LNCaP clone FGC (cell line): Measurements from ENCODE around the gene SMPD3.

Experiments used
- DNase-seq: peaks from one replicate; pipeline ENCODE4 v3.0.0-alpha.2; 2011; ENCODE audit warnings: low read depth
- H3K4me3 ChIP-seq: 2 replicates; pipeline ENCODE4 v1.5.1; 2011; ENCODE audit warnings: mild to moderate bottlenecking, low read depth, low read length, control low read depth
- TF ChIP-seq, protein P1 (sequence below): IDR thresholded peaks from 2 replicates; pipeline ENCODE4 v1.5.1; 2012; ENCODE audit warnings: mild to moderate bottlenecking; ENCODE audit not compliant: control insufficient read depth, insufficient read depth; ENCODE audit errors: extremely low read depth

SMPD3 gene

DNA sequence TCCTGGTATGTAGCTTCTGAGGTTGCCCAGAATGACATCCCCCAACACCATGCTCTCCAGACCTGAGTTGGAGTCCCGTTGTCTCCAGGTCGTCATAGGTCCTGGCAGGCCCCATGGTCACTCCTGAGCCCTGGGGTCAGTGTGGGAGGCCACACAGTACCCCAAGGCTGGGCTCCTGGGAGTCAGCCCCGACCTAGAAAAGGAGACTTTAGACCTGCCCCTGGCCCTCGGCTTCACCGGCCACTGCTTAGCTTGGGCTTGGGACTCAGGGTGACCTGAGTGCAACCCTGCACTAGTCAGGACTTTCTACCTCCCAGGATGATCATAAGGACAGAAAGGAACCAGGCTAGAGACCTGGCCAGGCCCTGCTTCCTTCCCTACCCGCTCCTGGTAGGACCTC is 71.7 kb downstream of the SMPD3 start:
- no peak for DNase-seq
- no peak overlapping the region for H3K4me3 ChIP-seq
- TF ChIP-seq, protein P1, sequence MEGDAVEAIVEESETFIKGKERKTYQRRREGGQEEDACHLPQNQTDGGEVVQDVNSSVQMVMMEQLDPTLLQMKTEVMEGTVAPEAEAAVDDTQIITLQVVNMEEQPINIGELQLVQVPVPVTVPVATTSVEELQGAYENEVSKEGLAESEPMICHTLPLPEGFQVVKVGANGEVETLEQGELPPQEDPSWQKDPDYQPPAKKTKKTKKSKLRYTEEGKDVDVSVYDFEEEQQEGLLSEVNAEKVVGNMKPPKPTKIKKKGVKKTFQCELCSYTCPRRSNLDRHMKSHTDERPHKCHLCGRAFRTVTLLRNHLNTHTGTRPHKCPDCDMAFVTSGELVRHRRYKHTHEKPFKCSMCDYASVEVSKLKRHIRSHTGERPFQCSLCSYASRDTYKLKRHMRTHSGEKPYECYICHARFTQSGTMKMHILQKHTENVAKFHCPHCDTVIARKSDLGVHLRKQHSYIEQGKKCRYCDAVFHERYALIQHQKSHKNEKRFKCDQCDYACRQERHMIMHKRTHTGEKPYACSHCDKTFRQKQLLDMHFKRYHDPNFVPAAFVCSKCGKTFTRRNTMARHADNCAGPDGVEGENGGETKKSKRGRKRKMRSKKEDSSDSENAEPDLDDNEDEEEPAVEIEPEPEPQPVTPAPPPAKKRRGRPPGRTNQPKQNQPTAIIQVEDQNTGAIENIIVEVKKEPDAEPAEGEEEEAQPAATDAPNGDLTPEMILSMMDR, result no peak

DNA sequence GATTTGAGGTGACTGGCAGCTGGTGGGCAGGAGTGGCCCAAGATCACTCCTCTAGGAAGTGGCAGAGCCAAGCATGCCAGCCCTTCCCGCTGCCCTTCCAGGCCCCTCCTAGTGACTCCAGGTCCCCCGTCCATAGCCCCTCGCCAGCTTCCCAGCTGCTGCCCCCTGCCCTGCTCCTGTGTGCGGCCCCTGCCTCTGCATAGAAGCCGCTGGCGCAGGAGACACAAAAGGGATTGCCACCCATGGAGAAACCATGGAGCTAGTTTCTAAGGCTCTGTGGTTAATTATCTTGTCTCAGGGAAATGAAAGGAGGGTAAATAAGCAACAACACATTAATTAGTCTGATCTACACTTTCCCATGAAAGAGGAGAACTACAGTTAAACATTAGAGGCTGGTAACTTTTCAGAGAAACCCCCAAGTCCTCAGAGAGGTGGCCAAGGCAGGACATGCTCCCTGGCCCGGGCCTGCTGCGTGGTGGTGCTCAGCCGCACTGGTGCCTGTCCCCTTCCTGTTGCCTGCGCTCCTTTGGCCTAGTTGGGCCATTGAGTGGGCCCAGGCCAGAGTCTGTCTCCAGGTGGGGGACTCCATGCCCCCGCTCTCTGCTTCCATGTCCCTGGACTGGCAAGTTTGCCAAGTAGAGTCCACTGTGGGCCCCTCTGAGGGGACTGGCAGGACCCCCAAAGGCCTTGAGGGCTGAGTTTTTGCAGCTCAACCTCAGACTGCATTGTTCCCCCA is 72.3 kb downstream of the SMPD3 start:
- TF ChIP-seq, protein P1, result no peak
- DNase-seq, result no peak
- no peak overlapping the region for H3K4me3 ChIP-seq

- DNase-seq, result no peak
- H3K4me3 ChIP-seq, result no peak overlapping the region
These were observed 73.2 kb downstream of the SMPD3 start for GRCh38 chr16:68374961-68375660.

GRCh38 chr16:68374246-68374805 is 74.0 kb downstream of the SMPD3 start:
- no peak for DNase-seq
- TF ChIP-seq, protein P1, result no peak
- H3K4me3 ChIP-seq, result no peak overlapping the region

More at GRCh38 chr16:68374961-68375660, 73.2 kb downstream of the SMPD3 start:
- TF ChIP-seq, protein P1, result no peak

DNA sequence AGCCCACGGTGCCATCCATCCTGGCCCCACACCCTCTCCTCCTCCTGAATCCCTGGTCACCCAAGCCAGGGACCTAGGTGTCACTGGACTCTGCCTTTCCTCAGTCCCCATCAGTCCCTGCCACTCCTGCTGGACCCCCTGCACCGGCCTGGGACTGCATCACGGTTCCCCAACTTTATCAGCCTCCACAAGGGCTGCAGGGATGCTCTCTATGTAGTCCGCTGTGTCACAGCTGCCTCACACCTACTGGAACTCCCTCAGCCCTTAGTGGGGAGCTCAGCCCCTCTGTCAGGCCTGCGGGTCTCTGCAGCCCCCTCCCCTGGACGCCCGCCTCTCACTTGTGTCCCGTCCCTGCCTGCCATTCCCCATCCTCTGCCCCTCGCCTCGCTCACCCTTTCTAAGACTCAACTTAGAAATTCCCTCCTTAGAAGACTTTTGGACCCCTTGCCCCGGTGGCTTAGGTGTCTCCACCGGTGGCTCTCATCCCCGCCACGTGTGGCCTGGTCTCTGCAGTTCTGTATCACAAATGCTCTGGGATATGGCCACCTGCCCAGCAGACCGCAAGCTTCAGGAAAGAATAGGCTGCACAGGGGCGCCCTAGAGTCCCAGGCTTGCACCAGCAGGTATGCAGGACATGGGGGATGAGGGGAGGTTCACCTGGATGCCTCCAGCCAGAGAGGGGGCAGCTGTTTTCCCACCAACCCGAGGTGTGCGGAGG is 74.6 kb downstream of the SMPD3 start:
- no peak overlapping the region for H3K4me3 ChIP-seq
- TF ChIP-seq, protein P1, result no peak
- no peak for DNase-seq

GRCh38 chr16:68372806-68373205 is 75.5 kb downstream of the SMPD3 start:
- TF ChIP-seq, protein P1, result no peak
- H3K4me3 ChIP-seq, result no peak overlapping the region
- no peak for DNase-seq
